HepG2 (cell line): ENCODE measurements around the gene AFF2. TPM values are rescaled to one million over a fixed set of nuclear protein-coding genes. Genes with fewer than 3 reads are reported as not detected.

Experiments
- ATAC-seq: fragments of 200-7000 bp; cut with Tn5 transposase; 3 replicates; pipeline ENCODE4 v1.9.1; 2020; ENCODE audit warnings: mild to moderate bottlenecking, moderate library complexity
- BruUV-seq: library from RNA; stranded (reverse); fragments of 400-500 nt; replicated peaks from 2 replicates; lab custom pipeline; 2021; lab: Mats Ljungman, UMichigan
- CTCF ChIA-PET: fragments of 300-600 bp; formaldehyde crosslinking; extraction: SDS; loops from one replicate; lab custom pipeline; 2021; ENCODE audit warnings: low total read pairs, inconsistent platforms, low intra/inter-chr PET ratio; lab: Yijun Ruan, JAX
- POLR2A ChIA-PET: fragments of 350-600 bp; sonication (Branson Sonifier 250); formaldehyde crosslinking; loops from one replicate; lab custom pipeline; 2020; ENCODE audit warnings: antibody characterized with exemption, inconsistent platforms; lab: Yijun Ruan, JAX
- DNase-seq: peaks from one replicate; pipeline ENCODE4 v3.0.0-alpha.2; 2015; ENCODE audit warnings: low spot score
- FAIRE-seq: peaks from 3 replicates; lab custom pipeline; 2011; peaks lifted over from hg19 to GRCh38; lab: Jason Lieb, UNC
- H2AFZ ChIP-seq: one replicate; pipeline ENCODE4 v1.6.1; 2011; ENCODE audit warnings: low read length, inconsistent platforms
- H3K27ac ChIP-seq: fragments of 300-600 bp; 3 replicates; pipeline ENCODE4 v1.8.0; 2011; ENCODE audit warnings: mixed run types, mild to moderate bottlenecking, mixed read lengths, low read length, inconsistent platforms; ENCODE audit not compliant: insufficient read depth; ENCODE audit errors: extremely low read length
- H3K27me3 ChIP-seq, 2 experiments: fragments of 200-600 bp in 1 of 2; 2 replicates in 1 of 2; 3 replicates in 1 of 2; pipeline versions ENCODE4 v1.6.0 to v1.8.0; 2011; ENCODE audit warnings: low read length in 2 of 2, mild to moderate bottlenecking in 2 of 2, moderate library complexity in 2 of 2, inconsistent platforms in 1 of 2; ENCODE audit not compliant: insufficient read depth in 2 of 2, control insufficient read depth in 1 of 2
- H3K36me3 ChIP-seq, 2 experiments: fragments of 200-600 bp in 1 of 2; replicated peaks in 1 of 2; 2 replicates in 1 of 2; 3 replicates in 1 of 2; pipeline versions ENCODE4 v1.5.1 to v1.8.0; 2011; ENCODE audit warnings: low read length in 2 of 2, inconsistent platforms in 1 of 2; ENCODE audit not compliant: insufficient read depth in 2 of 2, control insufficient read depth in 1 of 2
- H3K4me1 ChIP-seq: 2 replicates; pipeline ENCODE4 v1.5.1; 2012; ENCODE audit warnings: low read length, inconsistent platforms; ENCODE audit not compliant: insufficient read depth
- H3K4me2 ChIP-seq: 2 replicates; pipeline ENCODE4 v1.6.0; 2011; ENCODE audit warnings: low read depth, low read length, inconsistent platforms
- H3K4me3 ChIP-seq, 3 experiments: fragments of 200-600 bp in 1 of 3; sonication (generic), shearing (Covaris generic) in 1 of 3; replicated peaks in 1 of 3; 2 replicates each; pipeline ENCODE4 v1.5.1; 2011 to 2016; ENCODE audit warnings: low read length in 3 of 3, inconsistent platforms in 2 of 3, low read depth in 2 of 3, mild to moderate bottlenecking in 2 of 3, control low read depth in 1 of 3, mixed read lengths in 1 of 3; ENCODE audit not compliant: insufficient read depth in 1 of 3
- H3K79me2 ChIP-seq: one replicate; pipeline ENCODE4 v1.6.1; 2011; ENCODE audit warnings: low read length, inconsistent platforms; ENCODE audit not compliant: insufficient read depth
- H3K9ac ChIP-seq: 2 replicates; pipeline ENCODE4 v1.6.0; 2011; ENCODE audit warnings: mild to moderate bottlenecking, low read depth, low read length, inconsistent platforms; ENCODE audit not compliant: insufficient read depth
- H3K9me3 ChIP-seq: 2 replicates; pipeline ENCODE4 v1.5.1; 2012; ENCODE audit warnings: mild to moderate bottlenecking, low read length
- H4K20me1 ChIP-seq: 2 replicates; pipeline ENCODE4 v1.6.0; 2011; ENCODE audit warnings: inconsistent platforms, mild to moderate bottlenecking, low read length, moderate library complexity; ENCODE audit not compliant: insufficient read depth
- AKAP8 ChIP-seq: sonication (generic); formaldehyde crosslinking; IDR thresholded peaks from 2 replicates; pipeline ENCODE4 v1.5.1; 2020; ENCODE audit warnings: mild to moderate bottlenecking, missing genetic modification reagents
- AKNA ChIP-seq: sonication (generic); formaldehyde crosslinking; IDR thresholded peaks from 2 replicates; pipeline ENCODE4 v1.4.0; 2020; ENCODE audit warnings: missing genetic modification reagents, borderline replicate concordance
- CC2D1A ChIP-seq: sonication (generic); formaldehyde crosslinking; IDR thresholded peaks from 2 replicates; pipeline ENCODE4 v1.8.1; 2023; ENCODE audit warnings: mild to moderate bottlenecking, missing genetic modification reagents
- CERS6 ChIP-seq: sonication (generic); formaldehyde crosslinking; IDR thresholded peaks from 2 replicates; pipeline ENCODE4 v1.5.0; 2020; ENCODE audit warnings: missing genetic modification reagents
- E2F1 ChIP-seq: sonication (generic); formaldehyde crosslinking; IDR thresholded peaks from 2 replicates; pipeline ENCODE4 v1.5.0; 2020; ENCODE audit warnings: missing genetic modification reagents
- EHMT2 ChIP-seq: fragments of 200-600 bp; sonication (generic); IDR thresholded peaks from 2 replicates; pipeline ENCODE4 v1.7.0; 2017; ENCODE audit warnings: antibody characterized with exemption, low read depth, low read length, borderline replicate concordance
- IRF2 ChIP-seq: IDR thresholded peaks from 2 replicates; pipeline ENCODE4 v1.6.1; 2018; ENCODE audit warnings: missing genetic modification reagents, missing compliant biosample characterization
- KAT8 ChIP-seq: IDR thresholded peaks from 2 replicates; pipeline ENCODE4 v1.6.1; 2016; ENCODE audit warnings: missing genetic modification reagents, missing compliant biosample characterization
- PLSCR1 ChIP-seq: sonication (generic); formaldehyde crosslinking; IDR thresholded peaks from 2 replicates; pipeline ENCODE4 v1.5.0; 2020; ENCODE audit warnings: missing genetic modification reagents, mild to moderate bottlenecking, borderline replicate concordance
- SAFB2 ChIP-seq: sonication (generic); formaldehyde crosslinking; IDR thresholded peaks from 2 replicates; pipeline ENCODE4 v1.5.1; 2020; ENCODE audit warnings: missing genetic modification reagents, low read depth, mild to moderate bottlenecking, borderline replicate concordance
- SATB2 ChIP-seq: sonication (generic); formaldehyde crosslinking; IDR thresholded peaks from 2 replicates; pipeline ENCODE4 v1.5.0; 2020; ENCODE audit warnings: missing genetic modification reagents
- SCMH1 ChIP-seq: sonication (generic); formaldehyde crosslinking; IDR thresholded peaks from 2 replicates; pipeline ENCODE4 v1.9.0; 2021; ENCODE audit warnings: missing genetic modification reagents, mild to moderate bottlenecking, borderline replicate concordance
- SMAD9 ChIP-seq: sonication (generic); formaldehyde crosslinking; IDR thresholded peaks from 2 replicates; pipeline ENCODE4 v1.5.1; 2020; ENCODE audit warnings: mild to moderate bottlenecking, missing genetic modification reagents
- SRSF1 ChIP-seq: fragments of 200-400 bp; formaldehyde crosslinking; optimal IDR thresholded peaks from 2 replicates; pipeline ENCODE3; 2017; ENCODE audit warnings: mild to moderate bottlenecking, low read depth, low read length, moderate library complexity
- SYNCRIP ChIP-seq: fragments of 200-400 bp; formaldehyde crosslinking; IDR thresholded peaks from 2 replicates; pipeline ENCODE4 v1.6.1; 2018; ENCODE audit warnings: mild to moderate bottlenecking, low read depth, low read length; ENCODE audit not compliant: insufficient read depth
- ZIK1 ChIP-seq: sonication (generic); formaldehyde crosslinking; IDR thresholded peaks from 2 replicates; pipeline ENCODE4 v1.5.0; 2020; ENCODE audit warnings: mild to moderate bottlenecking, low read depth, missing genetic modification reagents, borderline replicate concordance
- ZNF691 ChIP-seq: sonication (generic); formaldehyde crosslinking; IDR thresholded peaks from 2 replicates; pipeline ENCODE4 v1.4.0; 2020; ENCODE audit warnings: missing genetic modification reagents, low read depth, mild to moderate bottlenecking, borderline replicate concordance
- WGBS: methylation state at CpG from one replicate; pipeline ENCODE4 v1.1.6; 2017; ENCODE audit warnings: low lambda C conversion rate; 5-methylcytosine and 5-hydroxymethylcytosine counted together
- in situ Hi-C: cut with HindIII; loops from 2 replicates; pipeline ENCODE4 v1.10.0; 2017; ENCODE audit warnings: low pct_unique_long_range_greater_than_20kb; ENCODE audit not compliant: extremely low pct_ligation_motif_present
- intact Hi-C: fragments of 100-400 bp; cut with micrococcal nuclease; formaldehyde crosslinking; loops from one replicate; pipeline ENCODE4 v1.10.0; 2022; ENCODE audit not compliant: unreplicated experiment
- polyA plus RNA-seq, 8 experiments: library from polyadenylated mRNA; depleted of rRNA in 3 of 8; stranded (reverse) in 7 of 8; unstranded in 1 of 8; fragments of >200 nt; fragmentation: Illumina TruSeq in 4 of 8; extraction: Trizol in 4 of 8; gene quantifications; 2 replicates each; pipeline versions ENCODE4 v1.2.1 to v1.2.3, GENCODE V29; 2011 to 2016; ENCODE audit warnings: low read depth in 4 of 8, missing spikeins in 1 of 8, mixed read lengths in 1 of 8; ENCODE audit not compliant: insufficient read depth in 1 of 8
- total RNA-seq, 5 experiments: library from RNA; depleted of rRNA; stranded (reverse); fragments of >200 nt; fragmentation: Illumina TruSeq; extraction: Trizol; gene quantifications; 2 replicates each; pipeline ENCODE4 v1.2.3, GENCODE V29; 2016; ENCODE audit warnings: low read depth in 1 of 5

AFF2 gene
- total and polyA plus RNA-seq, 2 of the 13 experiments (the other 11 are each of a cell fraction or from before 2014, with no cell fraction given) = not detected

DNA sequence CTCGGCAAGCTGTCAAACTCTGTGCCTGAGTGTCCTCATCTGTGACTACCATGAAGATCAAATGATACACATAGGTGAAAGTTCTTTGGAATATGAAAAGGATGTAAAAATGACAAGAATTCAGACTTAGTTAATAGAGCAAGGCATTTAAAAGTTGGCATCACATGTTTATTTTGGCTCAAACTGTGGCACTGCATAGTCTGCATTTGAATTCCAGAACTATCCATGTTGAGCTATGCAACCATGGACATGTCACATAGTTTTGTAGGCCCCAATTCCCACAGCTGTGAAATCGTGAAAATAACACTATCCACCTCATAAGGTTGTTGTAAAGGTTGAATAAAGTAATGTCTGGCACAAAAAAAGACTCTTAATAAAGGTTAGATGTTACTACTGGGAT is 33.9 kb downstream of the AFF2 start:
- no peaks in the 10 kb centered on the region for H3K36me3 ChIP-seq
- intact Hi-C loops = no loop called here
- H3K4me1 ChIP-seq = no peaks in the 10 kb centered on the region
- H4K20me1 ChIP-seq = no peaks in the 10 kb centered on the region
- BruUV-seq = no TSS peak
- no peak for DNase-seq
- no peak for ATAC-seq
- in situ Hi-C loops = no loop called here
- H3K27ac ChIP-seq = no peak overlapping the region
- H2AFZ ChIP-seq = no peak overlapping the region
- ChIA-PET POLR2A (no interaction called here), CTCF (no interaction called here)
- no peak overlapping the region for H3K4me2 ChIP-seq
- no peaks in the 10 kb centered on the region for H3K27me3 ChIP-seq
- FAIRE-seq = no peak
- 0% methylated on average over 2 of the region's 2 CpGs for WGBS
- no peak overlapping the region for H3K9ac ChIP-seq
- H3K79me2 ChIP-seq = no peaks in the 10 kb centered on the region
- no peak overlapping the region for H3K4me3 ChIP-seq
- no peaks in the 10 kb centered on the region for H3K9me3 ChIP-seq
- TF ChIP-seq CERS6 (CRISPR knock-in tag) (no peak), AKAP8 (CRISPR knock-in tag) (no peak), SRSF1 (no peak), EHMT2 (no peak), SAFB2 (CRISPR knock-in tag) (no peak), ZNF691 (no peak), SATB2 (no peak), PLSCR1 (CRISPR knock-in tag) (no peak), SYNCRIP (no peak), KAT8 (CRISPR knock-in tag) (no peak), SCMH1 (CRISPR knock-in tag) (no peak), IRF2 (CRISPR knock-in tag) (no peak), AKNA (CRISPR knock-in tag) (no peak), ZIK1 (CRISPR knock-in tag) (no peak), CC2D1A (CRISPR knock-in tag) (no peak), SMAD9 (CRISPR knock-in tag) (no peak), E2F1 (no peak)
